22Rv1 (cell line): ENCODE measurements around the gene MS4A10.

Source experiments
- CTCF ChIP-seq: fragments of 450-650 bp; IDR thresholded peaks from 2 replicates; pipeline ENCODE4 v1.5.1; 2017; ENCODE audit warnings: mild to moderate bottlenecking
- ZFX ChIP-seq: fragments of 450-650 bp; IDR thresholded peaks from 2 replicates; pipeline ENCODE4 v1.6.1; 2017; ENCODE audit warnings: antibody characterized with exemption, borderline replicate concordance

GRCh38 chr11:60756307-60757032 is 28.7 kb upstream of the MS4A10 start, which contains the start of gene MS4A15:
- TF ChIP-seq CTCF (peak; percentile 65), ZFX (no peak)
